IPS-NIHi7 (cell line): Measurements from ENCODE around the gene ENAH.
"Not testable (repeated sequence)": the region's sequence is repeated elsewhere in the genome, so short reads cannot be mapped to it uniquely, and the experiment has no call there.

Experiments used
- DNase-seq: peaks from one replicate; pipeline ENCODE4 v3.0.0; 2012; ENCODE audit warnings: mixed read lengths; ENCODE audit errors: extremely low spot score

The ENAH gene

GRCh38 chr1:225645194-225645895, 7.6 kb downstream of the ENAH start:
- DNase-seq = no peak

- no peak for DNase-seq
Measured at GRCh38 chr1:225644666-225645065, 8.3 kb downstream of the ENAH start.

- DNase-seq = no peak
Measured at GRCh38 chr1:225642177-225642576, 10.7 kb downstream of the ENAH start.

GRCh38 chr1:225638853-225639252, 14.1 kb downstream of the ENAH start:
- DNase-seq = no peak

- no peak for DNase-seq
Measured at GRCh38 chr1:225637651-225638199, 15.2 kb downstream of the ENAH start.

GRCh38 chr1:225636992-225637391, 15.9 kb downstream of the ENAH start:
- DNase-seq = not testable (repeated sequence)

GRCh38 chr1:225635649-225636048, 17.3 kb downstream of the ENAH start:
- DNase-seq = no peak

GRCh38 chr1:225632836-225633235, 20.1 kb downstream of the ENAH start:
- not testable (repeated sequence) for DNase-seq

GRCh38 chr1:225631021-225631663, 21.8 kb downstream of the ENAH start:
- DNase-seq = no peak

GRCh38 chr1:225629483-225629882, 23.4 kb downstream of the ENAH start:
- no peak for DNase-seq

GRCh38 chr1:225628794-225629193, 24.1 kb downstream of the ENAH start:
- DNase-seq = not testable (repeated sequence)

GRCh38 chr1:225627304-225627947, 25.5 kb downstream of the ENAH start:
- DNase-seq = peak; percentile 25

GRCh38 chr1:225626698-225627097, 26.2 kb downstream of the ENAH start:
- no peak for DNase-seq

- no peak for DNase-seq
Measured at GRCh38 chr1:225617956-225618355, 35.0 kb downstream of the ENAH start.

GRCh38 chr1:225617479-225617878, 35.4 kb downstream of the ENAH start:
- no peak for DNase-seq

GRCh38 chr1:225615403-225615790, 37.5 kb downstream of the ENAH start:
- not testable (repeated sequence) for DNase-seq

- no peak for DNase-seq
Measured at GRCh38 chr1:225613006-225613405, 39.9 kb downstream of the ENAH start.

- no peak for DNase-seq
Measured at GRCh38 chr1:225612287-225612686, 40.6 kb downstream of the ENAH start.

- no peak for DNase-seq
Measured at GRCh38 chr1:225611537-225612223, 41.2 kb downstream of the ENAH start.

- DNase-seq = no peak
Measured at GRCh38 chr1:225610539-225610938, 42.4 kb downstream of the ENAH start.

GRCh38 chr1:225608014-225608796, 44.7 kb downstream of the ENAH start:
- no peak for DNase-seq
